NCI-H2107 treated with DMSO at 0.1 percent for 48 hours (cell line): ENCODE results near the gene SLC2A11.

Experiments
- DNase-seq: peaks from one replicate; lab custom pipeline; 2025; ENCODE audit not compliant: unreplicated experiment; lab: John Stamatoyannopoulos, UW

SLC2A11 gene

GRCh38 chr22:23831781-23832180 is 25.9 kb upstream of the SLC2A11 start:
- no peak for DNase-seq

GRCh38 chr22:23832226-23833016 is 25.3 kb upstream of the SLC2A11 start:
- DNase-seq = no peak

DNA sequence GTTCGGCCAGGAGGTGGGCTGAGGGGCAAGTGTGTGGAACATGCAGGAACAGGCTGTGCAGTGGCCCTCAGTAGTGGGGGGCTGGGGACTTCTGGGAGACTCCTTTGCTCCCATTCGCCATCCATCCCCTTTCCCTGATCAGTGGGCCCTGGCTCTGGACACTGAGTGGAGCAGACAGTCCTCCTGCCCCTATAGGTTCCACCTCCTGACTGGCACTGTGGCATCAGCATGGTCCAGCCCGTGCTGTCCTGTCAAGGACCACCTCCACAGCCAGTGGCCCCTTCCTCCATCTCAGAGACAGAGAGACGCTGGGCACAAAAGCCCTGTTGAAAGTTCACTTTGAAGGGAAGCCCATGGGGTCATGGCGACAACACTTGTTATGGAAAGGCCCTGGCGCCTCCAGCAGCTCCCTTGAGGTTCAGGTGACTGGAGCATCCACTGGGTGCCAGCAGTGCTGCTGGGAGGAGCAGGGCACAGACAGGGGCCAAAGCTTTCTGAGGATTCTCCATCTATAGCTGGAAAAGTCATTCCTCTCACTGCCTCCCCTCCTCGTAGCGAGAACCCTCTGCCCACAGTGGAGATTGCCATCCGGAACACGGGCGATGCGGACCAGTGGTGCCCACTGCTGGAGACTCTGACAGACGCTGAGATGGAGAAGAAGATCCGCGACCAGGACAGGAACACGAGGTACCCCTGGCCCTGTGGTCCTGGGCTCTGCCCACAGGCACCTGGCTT is 24.5 kb upstream of the SLC2A11 start:
- DNase-seq = no peak

DNA sequence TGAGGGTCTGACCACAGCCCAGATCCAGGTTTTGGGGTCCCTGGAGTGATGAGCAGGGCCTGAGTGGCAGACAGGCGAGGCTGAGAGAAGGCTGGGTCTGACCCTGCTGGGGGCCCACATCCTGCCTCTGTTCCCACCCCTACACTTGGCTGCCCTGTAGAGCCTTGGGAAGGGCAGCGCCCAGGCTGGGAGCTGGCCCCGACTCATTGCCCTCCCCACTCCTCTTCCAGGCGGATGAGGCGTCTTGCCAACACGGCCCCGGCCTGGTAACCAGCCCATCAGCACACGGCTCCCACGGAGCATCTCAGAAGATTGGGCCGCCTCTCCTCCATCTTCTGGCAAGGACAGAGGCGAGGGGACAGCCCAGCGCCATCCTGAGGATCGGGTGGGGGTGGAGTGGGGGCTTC is 23.8 kb upstream of the SLC2A11 start:
- DNase-seq = no peak

- no peak for DNase-seq
These were observed 23.3 kb upstream of the SLC2A11 start for GRCh38 chr22:23834406-23834792.

DNA sequence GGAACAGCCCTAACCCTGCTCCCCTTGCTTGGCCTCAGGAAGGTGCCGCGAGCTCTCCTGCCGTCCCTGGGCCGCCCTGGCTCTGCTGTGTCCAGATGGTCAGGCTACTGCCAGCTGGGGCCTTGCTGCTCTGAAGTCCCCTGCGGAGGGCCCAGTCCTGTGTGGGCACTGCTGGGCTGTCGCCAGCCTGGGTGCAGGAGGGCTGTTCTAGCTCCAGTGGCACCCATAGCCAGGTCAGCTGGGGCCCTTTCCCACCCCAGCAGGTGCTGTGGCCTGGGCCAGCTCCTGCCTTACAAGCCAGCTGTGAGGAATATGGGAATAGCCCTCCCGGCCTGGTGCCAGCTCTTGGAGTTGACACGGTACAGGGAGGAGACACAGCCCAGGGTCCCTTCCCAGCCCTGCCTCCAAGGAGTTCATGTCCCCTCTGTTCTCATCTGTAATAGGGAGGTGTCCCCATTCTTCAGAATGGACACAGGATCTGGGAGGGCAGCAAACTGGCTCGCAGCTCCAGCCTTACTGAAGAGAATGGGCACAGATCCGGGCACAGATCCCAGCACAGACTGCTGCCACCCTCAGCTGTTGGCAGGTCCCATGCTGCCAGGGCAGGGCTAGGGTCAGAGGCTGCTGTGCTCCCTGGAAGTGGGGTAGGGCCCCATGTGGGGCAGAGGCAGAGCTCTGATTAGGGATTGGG is 22.7 kb upstream of the SLC2A11 start:
- DNase-seq = no peak

DNA sequence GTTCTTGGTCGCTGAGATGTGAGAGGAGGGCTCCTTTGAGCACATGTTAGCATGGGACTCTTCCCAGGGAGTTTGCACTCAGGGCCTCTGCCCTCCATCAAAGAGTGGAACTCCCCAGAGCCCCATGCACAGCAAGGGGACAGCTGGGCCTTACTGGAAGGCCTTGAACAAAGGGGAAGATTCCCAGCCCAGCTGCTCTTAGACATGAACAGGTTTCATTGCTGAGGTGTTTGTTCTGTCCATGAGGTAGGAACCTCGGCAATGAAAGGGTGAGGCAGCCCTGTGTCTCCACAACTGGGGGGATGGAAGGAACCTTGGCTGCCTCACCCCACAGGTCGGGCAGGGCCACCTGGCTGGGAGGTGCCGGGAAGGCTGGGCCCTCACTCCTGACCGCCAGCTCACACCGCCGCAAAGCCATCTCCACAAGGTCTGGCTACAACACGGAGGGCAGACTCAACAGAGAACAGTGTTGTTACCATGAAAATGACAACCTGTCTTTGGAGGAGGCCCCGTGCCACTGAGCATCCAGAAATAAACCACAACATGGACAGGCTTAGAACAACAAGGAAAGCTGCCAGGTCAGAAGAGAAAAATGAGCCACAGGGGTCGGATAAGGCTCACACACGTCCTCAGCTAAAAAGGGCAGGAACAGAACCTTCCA is 22.1 kb upstream of the SLC2A11 start:
- DNase-seq = no peak

DNA sequence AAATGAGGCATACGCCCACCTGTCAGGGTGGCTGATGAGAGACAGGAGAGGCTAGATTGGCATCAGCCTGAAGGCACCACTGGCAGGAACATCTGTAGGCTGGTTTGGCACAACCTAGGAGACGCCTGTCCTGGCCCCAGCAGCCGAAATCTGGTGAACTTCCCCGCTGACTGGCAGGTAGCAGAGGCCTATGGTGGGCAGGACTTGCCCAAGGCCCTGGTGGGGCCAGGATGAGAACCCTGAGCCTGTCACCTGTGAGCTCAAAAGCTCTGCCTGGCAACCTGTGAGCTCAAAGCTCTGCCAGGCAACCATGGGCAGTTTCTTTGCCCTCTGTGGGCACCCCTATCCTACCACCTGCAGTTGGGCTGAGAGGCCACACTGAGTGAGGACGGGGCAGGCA is 21.4 kb upstream of the SLC2A11 start:
- no peak for DNase-seq

GRCh38 chr22:23836692-23837495 is 20.8 kb upstream of the SLC2A11 start:
- DNase-seq = no peak

DNA sequence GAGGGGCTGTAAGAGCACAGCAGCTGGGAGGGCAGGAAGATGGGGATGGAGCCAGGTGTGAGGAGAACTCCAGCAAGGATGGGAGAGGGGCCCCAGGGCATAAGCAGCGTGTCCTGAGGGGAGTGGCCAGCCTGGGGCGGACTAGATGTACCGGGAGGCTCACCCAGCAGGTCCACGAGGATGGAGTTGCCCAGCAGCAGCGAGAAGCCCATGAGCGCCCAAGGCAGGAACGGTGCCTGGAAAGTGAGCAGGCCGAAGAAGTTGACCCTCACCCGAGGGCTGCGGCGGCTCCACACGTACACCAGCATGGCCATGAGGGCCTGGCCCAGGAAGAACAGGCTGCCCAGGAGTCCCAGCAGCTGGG is 20.2 kb upstream of the SLC2A11 start:
- no peak for DNase-seq

- DNase-seq = no peak
These were observed 19.6 kb upstream of the SLC2A11 start for GRCh38 chr22:23837911-23838680.

DNA sequence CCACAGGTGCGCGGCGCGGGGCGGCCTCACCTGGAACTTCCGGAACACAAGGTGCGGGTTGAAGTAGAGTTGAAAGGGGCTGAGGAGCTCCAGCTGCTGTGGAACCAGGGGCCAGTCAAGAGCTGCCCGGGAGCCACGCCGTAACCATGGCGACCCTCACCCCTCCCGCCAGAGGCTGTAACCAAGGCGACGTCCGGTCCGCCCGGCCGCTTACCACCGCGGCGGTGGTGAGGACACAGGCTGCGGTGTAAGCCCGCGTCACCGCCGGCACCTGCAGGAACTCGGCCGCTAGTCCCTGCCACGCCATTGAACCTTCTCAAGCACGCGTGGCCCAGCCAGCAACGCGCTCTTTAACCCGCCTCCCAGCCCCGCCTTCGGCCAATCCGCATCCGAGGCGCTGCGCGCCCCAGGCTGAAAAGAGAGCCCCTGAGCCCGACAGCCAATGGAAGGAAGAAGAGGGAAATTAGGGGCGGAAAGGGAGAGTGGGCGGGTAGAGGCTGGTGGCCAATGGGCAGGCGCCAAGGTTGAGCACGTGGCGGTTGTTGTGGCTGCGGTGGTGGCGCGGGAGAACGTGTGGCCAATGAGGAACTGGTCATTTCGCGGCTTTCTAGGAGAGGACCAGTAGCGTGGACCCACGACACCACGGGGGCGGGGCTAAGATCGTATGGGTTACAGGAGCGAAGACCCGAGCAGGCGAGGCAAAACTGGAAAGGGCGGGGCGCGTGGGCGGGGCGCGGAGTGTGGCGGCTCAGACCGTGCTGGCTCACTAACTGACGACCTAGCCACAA is 18.8 kb upstream of the SLC2A11 start, which contains the start of gene DERL3:
DERL3 (minus strand) TSS at position 326 of the 788 bp plus-strand sequence; CDS start at position 307, 19 bp downstream.
- peak; percentile 94 for DNase-seq

- no peak for DNase-seq
These were observed 17.6 kb upstream of the SLC2A11 start for GRCh38 chr22:23840026-23840425.

GRCh38 chr22:23841292-23841691 is 16.4 kb upstream of the SLC2A11 start:
- no peak for DNase-seq

- DNase-seq = no peak
These were observed 15.8 kb upstream of the SLC2A11 start for GRCh38 chr22:23841736-23842445.

GRCh38 chr22:23842599-23842998 is 15.1 kb upstream of the SLC2A11 start:
- DNase-seq = no peak

- no peak for DNase-seq
These were observed 12.9 kb upstream of the SLC2A11 start for GRCh38 chr22:23844739-23845202.
